IPS-11a (cell line): ENCODE measurements around the gene PDE10A.
"Not testable (repeated sequence)": the region's sequence is repeated elsewhere in the genome, so short reads cannot be mapped to it uniquely, and the experiment has no call there.

ENCODE experiments used
- H3K4me3 ChIP-seq: one replicate; pipeline ENCODE4 v1.5.1; 2013; ENCODE audit warnings: low read depth, low read length, control low read depth

PDE10A gene

GRCh38 chr6:165557674-165558073 is 105.4 kb downstream of the PDE10A start:
- no peak overlapping the region for H3K4me3 ChIP-seq

GRCh38 chr6:165556116-165556843 is 106.8 kb downstream of the PDE10A start:
- H3K4me3 ChIP-seq: no peak overlapping the region

- not testable (repeated sequence) for H3K4me3 ChIP-seq
Measured at GRCh38 chr6:165554644-165555043, 108.4 kb downstream of the PDE10A start.

- no peak overlapping the region for H3K4me3 ChIP-seq
Measured at GRCh38 chr6:165552248-165552736, 110.7 kb downstream of the PDE10A start.

DNA sequence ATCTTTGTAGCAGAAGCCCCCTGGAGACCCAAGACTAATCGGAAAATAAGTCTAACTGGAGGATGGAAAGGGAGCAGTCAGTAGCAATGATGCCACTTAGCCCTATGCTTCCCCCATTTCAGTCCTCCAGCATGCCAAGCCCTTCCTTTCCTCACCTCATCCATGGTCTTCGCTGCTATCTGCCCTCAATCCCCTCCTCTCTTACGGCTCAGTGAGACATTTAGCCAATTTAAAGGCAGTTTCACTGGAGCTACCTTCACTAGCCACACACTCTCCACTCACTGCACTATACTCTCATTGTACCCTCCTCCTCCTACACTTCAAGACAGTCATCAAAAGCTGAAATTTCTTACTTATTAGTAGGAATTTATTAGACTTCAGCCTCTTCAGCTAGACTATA is 111.2 kb downstream of the PDE10A start:
- H3K4me3 ChIP-seq: no peak overlapping the region

DNA sequence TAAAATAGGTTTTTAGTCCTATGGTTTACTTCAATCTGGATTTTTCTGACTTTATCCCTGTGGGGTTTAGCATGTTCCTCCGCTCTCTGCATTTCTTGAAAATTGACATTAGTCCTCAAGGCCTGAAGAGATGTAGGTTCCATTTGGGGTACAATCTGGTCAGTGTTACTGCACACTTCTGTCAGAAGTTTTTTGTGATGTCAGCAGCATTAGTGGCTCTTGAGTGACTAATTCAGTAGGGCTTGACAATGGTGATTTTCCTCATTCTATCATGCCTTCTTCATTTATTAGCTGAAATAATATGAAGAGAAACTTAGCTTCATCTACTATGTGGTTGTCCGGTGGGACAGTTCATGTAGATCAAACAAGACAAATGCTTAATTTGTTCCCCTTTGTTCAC is 114.6 kb downstream of the PDE10A start:
- no peak overlapping the region for H3K4me3 ChIP-seq

DNA sequence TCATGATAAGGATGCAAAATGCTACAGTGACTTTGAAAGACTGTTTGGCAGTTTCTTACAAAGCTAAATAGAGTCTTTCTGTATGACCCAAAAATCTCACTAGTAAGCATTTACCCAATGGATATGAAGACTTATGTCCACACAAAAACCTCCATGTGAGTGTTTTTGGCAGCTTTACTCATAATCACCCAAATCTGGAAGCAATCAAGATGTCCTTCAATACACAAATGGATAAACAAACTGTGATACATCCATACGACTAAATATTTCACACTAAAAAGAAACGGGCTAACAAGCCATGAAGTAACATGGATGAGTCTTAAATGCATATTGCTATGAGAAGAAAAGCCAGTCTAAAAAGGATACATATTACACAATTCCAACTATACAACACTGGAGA is 117.2 kb downstream of the PDE10A start:
- H3K4me3 ChIP-seq: no peak overlapping the region

GRCh38 chr6:165543781-165544180 is 119.3 kb downstream of the PDE10A start:
- no peak overlapping the region for H3K4me3 ChIP-seq

DNA sequence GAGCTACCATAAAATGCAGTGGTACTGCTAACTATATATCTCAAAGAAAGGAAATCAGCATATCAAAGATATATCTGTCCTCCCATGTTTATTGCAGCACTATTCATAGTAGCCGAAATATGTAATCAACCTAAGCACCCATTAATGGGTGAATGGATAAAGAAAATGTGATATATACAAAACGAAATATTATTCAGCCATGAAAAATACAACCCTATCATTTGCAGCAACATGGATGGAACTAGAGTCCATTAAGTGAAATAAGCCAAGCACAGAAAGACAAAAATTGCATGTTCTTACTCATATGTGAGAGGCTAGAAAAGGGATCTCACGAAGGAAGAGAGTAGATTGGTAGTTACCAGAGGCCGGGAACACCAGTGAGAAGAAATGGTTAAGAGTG is 126.1 kb downstream of the PDE10A start:
- H3K4me3 ChIP-seq: no peak overlapping the region

GRCh38 chr6:165519316-165519715 is 143.7 kb downstream of the PDE10A start:
- no peak overlapping the region for H3K4me3 ChIP-seq

DNA sequence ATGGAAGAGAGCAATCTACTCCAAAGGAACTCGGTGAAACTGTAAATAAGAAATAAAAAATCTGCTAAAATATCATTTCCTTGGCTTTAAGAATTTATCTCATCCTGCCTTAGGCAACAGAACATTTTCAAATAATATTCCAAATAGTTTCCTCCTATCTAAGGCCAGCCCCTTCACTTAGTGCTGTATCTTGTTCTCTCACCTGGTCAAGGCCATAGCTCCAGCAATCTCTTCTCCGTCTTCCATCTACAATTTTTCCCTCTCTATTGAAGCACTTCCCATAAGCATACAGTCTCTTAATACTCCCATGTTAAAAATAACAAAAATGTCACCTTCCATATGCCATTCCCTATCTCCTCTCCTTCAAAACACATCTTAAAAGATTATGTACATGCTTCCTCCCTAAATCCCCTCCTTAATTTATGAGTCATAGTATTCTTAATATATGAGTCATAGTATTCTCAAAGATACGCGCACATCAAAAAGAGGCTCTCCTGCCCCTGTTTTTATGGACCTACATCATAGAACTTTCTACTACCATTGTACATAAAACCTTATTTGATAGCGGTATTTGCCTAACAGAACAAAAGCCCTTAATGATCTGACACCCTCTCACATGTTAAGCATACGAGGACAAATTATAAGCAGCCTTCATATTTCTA is 146.9 kb downstream of the PDE10A start:
- no peak overlapping the region for H3K4me3 ChIP-seq

- H3K4me3 ChIP-seq: no peak overlapping the region
Measured at GRCh38 chr6:165514621-165515020, 148.4 kb downstream of the PDE10A start.

DNA sequence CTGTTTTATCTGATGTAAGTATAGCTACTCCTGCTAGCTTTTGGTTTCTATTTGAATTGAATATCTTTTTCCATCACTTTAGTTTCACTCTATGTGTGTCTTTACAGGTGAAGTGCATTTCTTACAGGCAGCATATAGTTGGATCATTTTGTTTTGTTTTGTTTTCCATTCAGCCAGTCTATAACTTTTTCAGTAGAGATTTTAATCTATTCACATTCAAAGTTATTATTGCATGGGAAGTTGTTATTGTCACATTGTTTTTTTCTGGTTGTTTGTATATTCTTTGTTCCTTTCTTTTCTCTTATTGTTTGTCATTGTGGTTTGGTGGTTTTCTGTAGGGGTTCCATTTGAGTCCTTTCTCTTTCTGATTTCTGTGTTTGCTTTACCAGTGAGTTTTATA is 151.2 kb downstream of the PDE10A start:
- H3K4me3 ChIP-seq: no peak overlapping the region

- no peak overlapping the region for H3K4me3 ChIP-seq
Measured at GRCh38 chr6:165508321-165508869, 154.6 kb downstream of the PDE10A start.

GRCh38 chr6:165506657-165507056 is 156.4 kb downstream of the PDE10A start:
- H3K4me3 ChIP-seq: no peak overlapping the region

GRCh38 chr6:165500214-165500907 is 162.7 kb downstream of the PDE10A start:
- not testable (repeated sequence) for H3K4me3 ChIP-seq

GRCh38 chr6:165497472-165497871 is 165.6 kb downstream of the PDE10A start:
- no peak overlapping the region for H3K4me3 ChIP-seq

- H3K4me3 ChIP-seq: no peak overlapping the region
Measured at GRCh38 chr6:165488624-165489295, 174.3 kb downstream of the PDE10A start.

GRCh38 chr6:165487950-165488349 is 175.1 kb downstream of the PDE10A start:
- H3K4me3 ChIP-seq: no peak overlapping the region

- no peak overlapping the region for H3K4me3 ChIP-seq
Measured at GRCh38 chr6:165487347-165487746, 175.7 kb downstream of the PDE10A start.
